Stimulated activated CD4-positive, alpha-beta T cell treated with anti-CD3 and anti-CD28 coated beads, Interleukin-12 subunit alpha, Interleukin-12 subunit beta, amount 100 ng/mL, for 48 hours (primary cell): Measurements from ENCODE around the gene ZNF45.
"Not testable (repeated sequence)": the region's sequence is repeated elsewhere in the genome, so short reads cannot be mapped to it uniquely, and the experiment has no call there.

ENCODE experiments used
- DNase-seq, 3 donors: peaks; one replicate each; pipeline ENCODE4 v3.0.0-alpha.2; 2020; ENCODE audit warnings: low read depth in 2 of 3, low spot score in 1 of 3

Gene ZNF45

DNA sequence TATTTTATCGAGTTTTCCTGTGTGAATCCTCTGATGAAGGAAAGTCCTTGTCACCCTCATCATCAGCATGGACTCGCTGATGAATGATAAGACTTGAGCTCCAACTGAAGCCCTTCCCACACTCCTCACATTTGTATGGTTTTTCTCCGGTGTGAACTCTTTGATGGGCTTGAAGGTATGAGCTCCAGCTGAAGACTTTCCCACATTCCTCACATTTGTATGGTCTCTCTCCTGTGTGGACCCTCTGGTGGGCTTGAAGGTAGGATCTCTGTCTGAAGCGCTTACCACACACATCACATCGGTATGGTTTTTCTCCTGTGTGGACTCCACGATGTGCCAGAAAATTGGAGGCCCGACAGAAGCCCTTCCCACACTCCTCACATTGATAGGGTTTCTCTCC, 21.7 kb downstream of the ZNF45 start:
- no peak for DNase-seq

GRCh38 chr19:43910884-43911283, 24.2 kb downstream of the ZNF45 start:
- no peak for DNase-seq

- DNase-seq: no peak
These were observed 26.4 kb downstream of the ZNF45 start for GRCh38 chr19:43908659-43909058.

GRCh38 chr19:43906774-43907173, 28.3 kb downstream of the ZNF45 start:
- DNase-seq: no peak

DNA sequence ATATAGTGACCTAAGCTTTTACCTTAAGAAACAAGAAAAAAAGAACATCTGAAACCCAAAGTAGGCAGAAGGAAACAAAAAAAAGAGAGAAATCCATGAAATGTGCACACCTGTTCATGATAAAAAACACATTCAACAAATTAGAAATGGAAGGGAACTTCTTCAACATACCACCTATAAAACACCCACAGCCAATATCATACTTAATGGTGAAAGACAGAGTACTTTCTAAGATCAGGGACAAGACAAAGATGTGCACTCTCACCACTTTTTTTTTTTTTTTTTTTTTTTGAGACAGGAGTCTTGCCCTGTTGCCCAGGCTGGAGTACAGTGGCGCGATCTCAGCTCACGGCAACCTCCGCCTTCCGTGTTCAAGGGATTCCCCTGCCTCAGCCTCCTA, 29.2 kb downstream of the ZNF45 start:
- no peak for DNase-seq

- no peak for DNase-seq
These were observed 32.7 kb downstream of the ZNF45 start for GRCh38 chr19:43902399-43902798.

- DNase-seq: peak; percentile 37 to 58 (median 51)
These were observed 33.4 kb downstream of the ZNF45 start for GRCh38 chr19:43901395-43902390.

DNA sequence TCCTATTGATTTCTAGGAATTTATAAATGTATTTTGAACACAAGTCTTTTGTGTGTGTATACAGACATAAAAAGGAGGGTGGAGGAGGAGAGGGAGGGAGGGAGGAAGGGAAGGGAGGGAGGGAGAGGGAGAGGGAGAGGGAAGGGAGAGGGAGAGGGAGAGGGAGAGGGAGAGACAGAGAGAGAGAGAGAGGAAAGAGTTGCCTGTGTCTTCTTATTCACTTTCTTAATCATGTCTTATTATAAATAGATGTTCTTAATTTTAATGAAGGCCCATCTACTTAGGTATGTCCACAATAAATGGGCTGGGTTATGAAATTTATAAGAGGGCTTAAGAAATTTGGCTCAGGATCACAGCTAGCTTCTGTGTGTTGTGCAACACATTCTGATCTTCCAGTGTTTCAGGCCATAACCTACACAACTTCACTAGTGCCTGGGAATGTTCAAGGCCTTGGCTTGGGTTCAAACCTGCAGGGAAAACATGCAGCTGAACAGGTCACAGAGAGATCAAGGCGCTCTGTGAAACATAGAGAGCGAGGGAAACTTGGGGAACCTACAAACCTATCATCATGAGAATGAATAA, 39.3 kb downstream of the ZNF45 start:
- no peak for DNase-seq

DNA sequence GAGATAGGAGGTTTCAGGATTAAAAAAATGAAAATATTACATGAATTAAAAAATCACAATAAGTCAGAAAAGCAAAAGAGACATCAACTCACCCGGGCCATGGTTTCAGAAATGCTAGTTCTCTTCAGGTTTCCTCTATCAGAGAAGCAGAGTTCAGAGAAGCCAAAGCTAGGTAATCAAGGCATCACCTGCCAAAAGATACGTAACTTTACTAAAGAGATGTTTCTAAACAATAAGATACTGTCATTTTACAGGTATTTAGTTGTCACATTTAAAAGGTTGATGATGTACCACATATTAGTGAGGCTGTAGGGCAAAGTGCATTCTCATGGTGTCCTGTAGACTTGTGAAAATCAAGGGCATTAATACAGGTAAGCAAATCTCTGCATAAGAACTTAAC, 51.2 kb downstream of the ZNF45 start, which contains the start of gene ZNF404:
Gene ZNF404, minus strand, starts transcription at position 101 of the 400 bp plus-strand sequence.
- DNase-seq: no peak

DNA sequence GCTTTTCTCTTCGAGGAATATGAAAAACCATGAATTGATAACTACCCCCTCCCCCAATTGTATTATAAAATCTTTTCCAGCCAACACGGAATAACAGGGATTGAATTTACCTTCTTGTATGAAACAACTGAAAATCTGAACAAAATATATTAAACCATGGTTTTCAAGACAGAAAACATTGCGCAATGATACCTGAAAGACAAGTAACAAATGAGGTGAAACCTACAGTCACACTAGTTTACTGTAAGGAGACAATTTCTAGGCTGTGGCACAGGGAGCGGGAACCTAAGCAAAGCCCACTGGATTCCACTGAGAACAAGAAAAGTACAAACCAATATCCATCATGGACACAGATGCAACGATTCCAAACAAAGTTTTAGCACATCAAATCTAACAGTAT, 54.6 kb downstream of the ZNF45 start:
- DNase-seq: no peak

DNA sequence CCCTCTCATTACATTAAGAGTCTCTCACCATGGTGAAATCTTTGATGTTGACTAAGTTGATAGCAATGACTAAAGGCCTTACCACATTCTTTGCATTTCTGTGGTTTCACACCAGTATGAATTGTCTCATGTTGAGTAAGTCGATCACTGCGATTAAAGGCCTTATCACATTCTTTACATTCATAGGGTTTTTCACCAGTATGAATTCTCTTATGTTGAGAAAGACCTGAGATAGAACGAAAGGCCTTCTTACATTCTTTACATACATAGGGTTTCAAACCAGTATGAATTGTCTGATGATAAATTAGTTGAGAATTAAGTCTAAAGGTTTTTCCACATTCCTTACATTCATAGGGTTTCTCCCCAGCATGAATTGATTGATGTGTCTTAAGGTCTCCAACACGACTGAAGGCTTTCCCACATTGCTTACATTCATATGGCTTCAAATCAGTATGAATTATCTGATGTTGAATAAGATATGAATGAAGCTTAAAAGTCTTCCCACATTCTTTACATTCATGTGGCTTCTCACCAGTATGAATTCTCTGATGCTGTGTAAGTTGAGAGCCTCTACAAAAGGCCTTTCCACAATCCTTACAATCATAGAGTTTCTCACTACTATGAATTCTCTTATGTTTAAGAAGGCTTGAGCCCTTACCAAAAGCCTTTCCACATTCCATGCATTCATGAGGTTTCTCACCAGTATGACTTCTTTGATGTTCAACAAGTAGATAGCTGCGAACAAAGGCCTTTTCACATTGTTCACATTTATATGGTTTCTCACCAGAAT, 62.3 kb downstream of the ZNF45 start:
- DNase-seq: no peak

DNA sequence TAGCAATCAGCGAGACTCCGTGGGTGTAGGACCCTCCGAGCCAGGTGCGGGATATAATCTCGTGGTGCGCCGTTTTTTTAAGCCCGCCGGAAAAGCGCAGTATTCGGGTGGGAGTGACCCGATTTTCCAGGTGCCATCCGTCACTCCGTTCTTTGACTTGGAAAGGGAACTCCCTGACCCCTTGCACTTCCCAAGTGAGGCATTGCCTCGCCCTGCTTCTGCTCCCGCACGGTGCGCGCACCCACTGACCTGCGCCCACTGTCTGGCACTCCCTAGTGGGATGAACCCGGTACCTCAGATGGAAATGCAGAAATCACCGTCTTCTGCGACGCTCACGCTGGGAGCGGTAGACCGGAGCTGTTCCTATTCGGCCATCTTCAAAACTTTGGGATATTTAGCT, 68.2 kb downstream of the ZNF45 start:
- not testable (repeated sequence) for DNase-seq
